Measurements from ENCODE around the gene ZFTA.
A peak's percentile ranks its signal among the peaks of the same experiment; 100 is the strongest.

ZFTA gene

GRCh38 chr11:63745304-63746170 is 23.0 kb downstream of the ZFTA start:
- DNase-seq, result no peak

GRCh38 chr11:63738720-63739360 is 29.7 kb downstream of the ZFTA start:
- peak; percentile 72 for DNase-seq

GRCh38 chr11:63737718-63738117 is 30.9 kb downstream of the ZFTA start:
- no peak for DNase-seq

- no peak for DNase-seq
These were observed 31.7 kb downstream of the ZFTA start for GRCh38 chr11:63736864-63737263.

GRCh38 chr11:63729326-63729725 is 39.2 kb downstream of the ZFTA start:
- no peak for DNase-seq

GRCh38 chr11:63720611-63721010 is 48.0 kb downstream of the ZFTA start:
- no peak for DNase-seq

GRCh38 chr11:63719987-63720386 is 48.6 kb downstream of the ZFTA start:
- no peak for DNase-seq

- DNase-seq, result no peak
These were observed 49.6 kb downstream of the ZFTA start for GRCh38 chr11:63719001-63719400.
